ENCODE data around the gene GANAB.
"Not testable (repeated sequence)": the region's sequence is repeated elsewhere in the genome, so short reads cannot be mapped to it uniquely, and the experiment has no call there.

GRCh38 chr11:62650283-62650682, 3.9 kb upstream of the GANAB start:
- TF ChIP-seq, protein P1, sequence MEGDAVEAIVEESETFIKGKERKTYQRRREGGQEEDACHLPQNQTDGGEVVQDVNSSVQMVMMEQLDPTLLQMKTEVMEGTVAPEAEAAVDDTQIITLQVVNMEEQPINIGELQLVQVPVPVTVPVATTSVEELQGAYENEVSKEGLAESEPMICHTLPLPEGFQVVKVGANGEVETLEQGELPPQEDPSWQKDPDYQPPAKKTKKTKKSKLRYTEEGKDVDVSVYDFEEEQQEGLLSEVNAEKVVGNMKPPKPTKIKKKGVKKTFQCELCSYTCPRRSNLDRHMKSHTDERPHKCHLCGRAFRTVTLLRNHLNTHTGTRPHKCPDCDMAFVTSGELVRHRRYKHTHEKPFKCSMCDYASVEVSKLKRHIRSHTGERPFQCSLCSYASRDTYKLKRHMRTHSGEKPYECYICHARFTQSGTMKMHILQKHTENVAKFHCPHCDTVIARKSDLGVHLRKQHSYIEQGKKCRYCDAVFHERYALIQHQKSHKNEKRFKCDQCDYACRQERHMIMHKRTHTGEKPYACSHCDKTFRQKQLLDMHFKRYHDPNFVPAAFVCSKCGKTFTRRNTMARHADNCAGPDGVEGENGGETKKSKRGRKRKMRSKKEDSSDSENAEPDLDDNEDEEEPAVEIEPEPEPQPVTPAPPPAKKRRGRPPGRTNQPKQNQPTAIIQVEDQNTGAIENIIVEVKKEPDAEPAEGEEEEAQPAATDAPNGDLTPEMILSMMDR (IDR thresholded peaks at IDR 0.05), result not testable (repeated sequence)
- not testable (repeated sequence) for TF ChIP-seq POLR2A (IDR thresholded peaks at IDR 0.05)

All from right lobe of liver (tissue), 4 donors.